Smooth muscle cell (in vitro differentiated cells): ENCODE data around the gene BTK. TPM values are rescaled to one million over a fixed set of nuclear protein-coding genes. Genes with fewer than 3 reads are reported as not detected.
A peak's percentile ranks its signal among the peaks of the same experiment; 100 is the strongest.

Experiments
- DNase-seq: peaks from one replicate; lab custom pipeline; 2025; ENCODE audit not compliant: unreplicated experiment; lab: John Stamatoyannopoulos, UW
- H2AFZ ChIP-seq: fragments of 200-600 bp; sonication (generic); 2 replicates; pipeline ENCODE4 v1.6.0; 2016; ENCODE audit warnings: antibody characterized with exemption, low read depth, mild to moderate bottlenecking
- H3F3A ChIP-seq: fragments of 200-600 bp; sonication (generic); 2 replicates; pipeline ENCODE4 v1.6.0; 2017; ENCODE audit warnings: antibody characterized with exemption, low read depth
- H3K27ac ChIP-seq: fragments of 200-600 bp; sonication (generic); 2 replicates; pipeline ENCODE4 v1.5.1; 2016; ENCODE audit warnings: low read depth, mild to moderate bottlenecking
- H3K27me3 ChIP-seq: fragments of 200-600 bp; sonication (generic); 2 replicates; pipeline ENCODE4 v1.6.1; 2016; ENCODE audit warnings: low read depth, mild to moderate bottlenecking
- H3K36me3 ChIP-seq: fragments of 200-600 bp; sonication (generic); 2 replicates; pipeline ENCODE4 v1.5.1; 2016; ENCODE audit warnings: low read depth
- H3K4me1 ChIP-seq: fragments of 200-600 bp; sonication (generic); 2 replicates; pipeline ENCODE4 v1.5.1; 2016; ENCODE audit warnings: low read depth
- H3K4me2 ChIP-seq: fragments of 200-600 bp; sonication (generic); 2 replicates; pipeline ENCODE4 v1.6.0; 2016; ENCODE audit warnings: mild to moderate bottlenecking
- H3K4me3 ChIP-seq: fragments of 200-600 bp; sonication (generic); 2 replicates; pipeline ENCODE4 v1.5.1; 2016; ENCODE audit warnings: mild to moderate bottlenecking
- H3K79me2 ChIP-seq: fragments of 200-600 bp; sonication (generic); 2 replicates; pipeline ENCODE4 v1.6.0; 2016; ENCODE audit warnings: low read depth, mild to moderate bottlenecking
- H3K9ac ChIP-seq: fragments of 200-600 bp; sonication (generic); 2 replicates; pipeline ENCODE4 v1.6.0; 2016; ENCODE audit warnings: low read depth
- H3K9me3 ChIP-seq: fragments of 200-600 bp; sonication (generic); replicated peaks from 2 replicates; pipeline ENCODE4 v1.5.1; 2016; ENCODE audit warnings: low read depth
- H4K20me1 ChIP-seq: fragments of 200-600 bp; sonication (generic); 2 replicates; pipeline ENCODE4 v1.6.0; 2016; ENCODE audit warnings: low read depth
- CTCF ChIP-seq: fragments of 200-600 bp; sonication (generic); IDR thresholded peaks from 2 replicates; pipeline ENCODE4 v1.5.1; 2017; ENCODE audit warnings: borderline replicate concordance, mild to moderate bottlenecking, antibody characterized with exemption; ENCODE audit not compliant: insufficient read depth, poor library complexity, severe bottlenecking
- WGBS: methylation state at CpG from one replicate; pipeline ENCODE4 v1.1.7; 2016; ENCODE audit warnings: low lambda C conversion rate; 5-methylcytosine and 5-hydroxymethylcytosine counted together
- polyA plus RNA-seq: library from polyadenylated mRNA; unstranded; fragments of >200 nt; fragmentation: Nextera tagmentation; extraction: Ambion mirVana; gene quantifications from 2 replicates; pipeline ENCODE4 v1.2.1, GENCODE V29; 2016
- total RNA-seq: library from RNA; depleted of rRNA; stranded (reverse); fragments of >200 nt; gene quantifications from 2 replicates; pipeline ENCODE4 v1.2.3, GENCODE V29; 2014

BTK gene
- total and polyA plus RNA-seq, 2 experiments from 2014 or later, result 0.72 TPM; not detected in 1

GRCh38 chrX:101357166-101357795 is 28.7 kb downstream of the BTK start:
- Histone ChIP-seq H2AFZ (no peak overlapping the region), H3K4me2 (no peak overlapping the region), H3K79me2 (no peaks in the 10 kb centered on the region), H3K27me3 (no peaks in the 10 kb centered on the region), H4K20me1 (no peaks in the 10 kb centered on the region), H3F3A (no peaks in the 10 kb centered on the region), H3K4me1 (no peaks in the 10 kb centered on the region), H3K27ac (no peak overlapping the region), H3K4me3 (no peak overlapping the region), H3K36me3 (no peaks in the 10 kb centered on the region), H3K9me3 (no peaks in the 10 kb centered on the region), H3K9ac (no peak overlapping the region)
- WGBS, result 48% methylated on average over 5 of the region's 5 CpGs
- DNase-seq, result no peak
- peak; percentile 28 for TF ChIP-seq CTCF

- H3K9ac ChIP-seq, result no peak overlapping the region
Observed at GRCh38 chrX:101349193-101349562, 36.8 kb downstream of the BTK start.

DNA sequence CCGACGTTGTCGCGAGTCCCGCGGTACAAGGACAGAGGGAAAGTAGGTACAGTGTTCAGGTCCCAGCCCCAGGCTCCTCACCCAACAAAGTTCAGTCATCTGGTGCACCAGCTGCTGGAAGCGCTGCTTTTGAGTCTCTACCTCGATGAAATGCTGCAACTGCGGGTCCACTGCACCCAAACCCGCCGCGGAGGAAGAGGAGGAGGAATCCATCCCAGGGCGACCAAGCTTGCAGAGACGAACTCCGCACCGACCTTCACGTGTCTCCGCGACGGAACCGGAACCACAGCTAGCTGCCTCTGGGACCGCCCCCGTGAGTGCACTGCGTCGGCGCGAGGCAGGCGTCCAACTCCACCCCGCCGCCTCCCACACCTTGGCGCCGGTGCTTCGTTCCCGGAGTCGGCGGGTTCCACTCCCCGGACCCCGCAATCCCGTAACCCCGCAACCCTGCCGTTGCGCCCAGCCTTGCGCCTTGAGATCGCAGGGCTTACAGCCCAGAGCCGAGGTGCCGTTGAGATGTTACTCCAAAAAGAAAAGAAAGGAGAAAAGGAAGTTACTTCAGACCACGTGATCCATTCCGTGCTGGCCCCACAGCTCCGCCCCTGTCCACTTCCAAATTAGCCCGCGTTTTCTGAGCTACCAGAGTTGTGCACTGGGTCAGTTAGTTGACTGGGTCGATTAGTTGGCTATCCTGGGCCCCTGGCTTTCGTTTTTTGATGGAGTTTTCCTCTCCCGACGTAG is 37.4 kb downstream of the BTK start, which contains the start of gene TIMM8A:
TIMM8A (minus strand) TSS at position 291 of the 741 bp plus-strand sequence; CDS start at position 213, 78 bp downstream.
- peak within 1 kb of the TSS; percentile 48 for H3K27ac ChIP-seq
- WGBS, result 36% methylated on average over 55 of the region's 55 CpGs

More at GRCh38 chrX:101349193-101349562, 36.8 kb downstream of the BTK start:
- DNase-seq, result no peak
- no peak for TF ChIP-seq CTCF
- H4K20me1 ChIP-seq, result no peaks in the 10 kb centered on the region
- peak overlapping the region; percentile 96 for H2AFZ ChIP-seq
- no peaks in the 10 kb centered on the region for H3F3A ChIP-seq
- peak overlapping the region; percentile 87 for H3K4me3 ChIP-seq
- 63% methylated on average over 4 of the region's 4 CpGs for WGBS
- H3K27ac ChIP-seq, result no peak overlapping the region
- peaks cover 11% of the 10 kb centered on the region for H3K79me2 ChIP-seq
- H3K4me2 ChIP-seq, result peak overlapping the region; percentile 84
- H3K27me3 ChIP-seq, result no peaks in the 10 kb centered on the region
- no peaks in the 10 kb centered on the region for H3K36me3 ChIP-seq
- H3K9me3 ChIP-seq, result no peaks in the 10 kb centered on the region
- H3K4me1 ChIP-seq, result peaks cover 4% of the 10 kb centered on the region

More for the DNA sequence above, 37.4 kb downstream of the BTK start, which contains the start of gene TIMM8A:
- peaks cover 11% of the 10 kb centered on the region for H3K79me2 ChIP-seq
- peak within 1 kb of the TSS; percentile 87 for H3K4me3 ChIP-seq
- no peaks in the 10 kb centered on the region for H3K27me3 ChIP-seq
- H3K4me1 ChIP-seq, result peaks cover 4% of the 10 kb centered on the region
- H3K4me2 ChIP-seq, result peak within 1 kb of the TSS; percentile 84
- H2AFZ ChIP-seq, result peak within 1 kb of the TSS; percentile 96
- H3K9ac ChIP-seq, result peak within 1 kb of the TSS; percentile 74
- no peaks in the 10 kb centered on the region for H3F3A ChIP-seq
- TF ChIP-seq CTCF, result no peak
- no peaks in the 10 kb centered on the region for H3K36me3 ChIP-seq
- DNase-seq, result peak; percentile 39
- no peaks in the 10 kb centered on the region for H4K20me1 ChIP-seq
- no peaks in the 10 kb centered on the region for H3K9me3 ChIP-seq
